HEK293 (cell line): ENCODE results near the gene NCEH1.

Experiments
- SETDB1 ChIP-seq: IDR thresholded peaks from one replicate; pipeline ENCODE4 v1.6.1; 2017; ENCODE audit warnings: mild to moderate bottlenecking, low read length, moderate library complexity, mixed read lengths; ENCODE audit not compliant: insufficient read length
- ZEB2 ChIP-seq: fragments of 450-650 bp; formaldehyde crosslinking; IDR thresholded peaks from 2 replicates; pipeline ENCODE4 v1.5.1; 2016; ENCODE audit warnings: missing biosample characterization, missing genetic modification characterization
- ZNF19 ChIP-seq: fragments of 450-650 bp; formaldehyde crosslinking; IDR thresholded peaks from 2 replicates; pipeline ENCODE4; 2016; ENCODE audit warnings: missing biosample characterization, missing genetic modification characterization, low read depth
- ZNF513 ChIP-seq: fragments of 450-650 bp; IDR thresholded peaks from 2 replicates; pipeline ENCODE4 v1.5.1; 2018; ENCODE audit warnings: missing biosample characterization, missing genetic modification characterization
- ZNF624 ChIP-seq: fragments of 450-650 bp; formaldehyde crosslinking; IDR thresholded peaks from 2 replicates; pipeline ENCODE4 v1.5.1; 2017; ENCODE audit warnings: missing biosample characterization, missing genetic modification characterization
- TF ChIP-seq, protein P1 (sequence below): fragments of 450-650 bp; formaldehyde crosslinking; IDR thresholded peaks from 2 replicates; pipeline ENCODE4 v1.5.1; 2016; ENCODE audit warnings: missing biosample characterization, missing genetic modification characterization

GRCh38 chr3:172697558-172697957 lies 13.3 kb downstream of the NCEH1 start:
- no peak for TF ChIP-seq ZEB2 (tag by site-specific recombination)
- no peak for TF ChIP-seq ZNF19 (tag by site-specific recombination)
- no peak for TF ChIP-seq SETDB1
- TF ChIP-seq, protein P1, sequence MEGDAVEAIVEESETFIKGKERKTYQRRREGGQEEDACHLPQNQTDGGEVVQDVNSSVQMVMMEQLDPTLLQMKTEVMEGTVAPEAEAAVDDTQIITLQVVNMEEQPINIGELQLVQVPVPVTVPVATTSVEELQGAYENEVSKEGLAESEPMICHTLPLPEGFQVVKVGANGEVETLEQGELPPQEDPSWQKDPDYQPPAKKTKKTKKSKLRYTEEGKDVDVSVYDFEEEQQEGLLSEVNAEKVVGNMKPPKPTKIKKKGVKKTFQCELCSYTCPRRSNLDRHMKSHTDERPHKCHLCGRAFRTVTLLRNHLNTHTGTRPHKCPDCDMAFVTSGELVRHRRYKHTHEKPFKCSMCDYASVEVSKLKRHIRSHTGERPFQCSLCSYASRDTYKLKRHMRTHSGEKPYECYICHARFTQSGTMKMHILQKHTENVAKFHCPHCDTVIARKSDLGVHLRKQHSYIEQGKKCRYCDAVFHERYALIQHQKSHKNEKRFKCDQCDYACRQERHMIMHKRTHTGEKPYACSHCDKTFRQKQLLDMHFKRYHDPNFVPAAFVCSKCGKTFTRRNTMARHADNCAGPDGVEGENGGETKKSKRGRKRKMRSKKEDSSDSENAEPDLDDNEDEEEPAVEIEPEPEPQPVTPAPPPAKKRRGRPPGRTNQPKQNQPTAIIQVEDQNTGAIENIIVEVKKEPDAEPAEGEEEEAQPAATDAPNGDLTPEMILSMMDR (tag by site-specific recombination) = no peak
- no peak for TF ChIP-seq ZNF513 (tag by site-specific recombination)
- TF ChIP-seq ZNF624 (tag by site-specific recombination) = no peak
